Bone marrow (tissue), 2 donors: ENCODE results near the gene MCF2L2.
A peak's percentile ranks its signal among the peaks of the same experiment; 100 is the strongest.
"Not testable (repeated sequence)": the region's sequence is repeated elsewhere in the genome, so short reads cannot be mapped to it uniquely, and the experiment has no call there.

Source experiments
- DNase-seq, 2 donors: peaks; one replicate each; lab custom pipeline; 2025; lab: John Stamatoyannopoulos, UW

MCF2L2 gene

DNA sequence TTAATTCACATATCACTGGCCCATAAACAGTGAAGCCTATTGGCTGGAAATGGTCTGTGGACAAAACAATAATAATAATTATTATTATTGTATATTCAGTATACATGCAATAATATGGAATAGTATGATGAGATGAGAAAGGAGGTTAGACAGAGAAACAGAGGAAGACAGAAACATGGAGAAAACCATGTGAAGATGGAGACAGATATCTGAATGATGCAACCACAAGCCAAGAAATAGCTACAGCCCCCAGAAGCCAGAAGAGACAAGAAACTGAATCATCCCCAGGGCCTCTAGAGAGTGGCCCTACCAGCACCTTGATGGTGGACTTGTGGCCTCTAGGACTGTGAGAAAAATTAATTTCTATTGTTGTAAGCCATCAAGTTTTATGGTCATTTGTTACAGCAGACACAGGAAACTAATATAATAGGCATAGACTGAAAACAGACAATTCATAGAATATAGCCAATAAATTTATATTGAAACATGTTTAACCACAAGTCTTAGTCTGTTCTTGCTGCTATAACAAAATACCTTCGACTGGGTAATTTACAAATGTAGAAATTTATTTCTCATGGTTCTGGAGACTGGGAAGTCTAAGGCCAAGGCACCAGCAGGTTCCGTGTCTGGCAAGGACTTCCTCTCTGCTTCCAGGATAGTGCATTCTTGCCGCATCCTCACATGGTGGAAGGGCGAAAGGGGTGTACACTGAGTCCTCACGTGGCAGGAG, 31.6 kb downstream of the MCF2L2 start:
- DNase-seq, result no peak

- DNase-seq, result no peak
These were observed 34.3 kb downstream of the MCF2L2 start for GRCh38 chr3:183394150-183394549.

DNA sequence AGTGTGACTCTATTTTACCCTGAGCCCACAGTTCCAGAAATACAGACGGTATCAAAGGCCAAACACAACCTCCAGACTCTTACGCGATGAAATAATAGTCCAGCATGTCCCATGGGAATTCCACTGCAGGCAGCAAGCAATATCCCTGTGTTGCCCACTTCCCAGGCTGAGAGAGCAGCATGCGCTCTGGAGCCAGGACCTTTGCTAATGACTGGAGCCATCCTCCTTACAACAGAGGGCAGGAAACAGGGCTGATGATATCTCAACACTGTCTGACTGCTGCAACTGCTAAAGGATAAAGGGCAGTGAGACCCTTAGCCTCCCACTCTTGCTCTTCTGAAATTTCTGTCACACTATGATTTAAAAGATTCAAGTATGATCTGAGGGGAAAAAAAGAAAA, 34.8 kb downstream of the MCF2L2 start:
- DNase-seq, result no peak

DNA sequence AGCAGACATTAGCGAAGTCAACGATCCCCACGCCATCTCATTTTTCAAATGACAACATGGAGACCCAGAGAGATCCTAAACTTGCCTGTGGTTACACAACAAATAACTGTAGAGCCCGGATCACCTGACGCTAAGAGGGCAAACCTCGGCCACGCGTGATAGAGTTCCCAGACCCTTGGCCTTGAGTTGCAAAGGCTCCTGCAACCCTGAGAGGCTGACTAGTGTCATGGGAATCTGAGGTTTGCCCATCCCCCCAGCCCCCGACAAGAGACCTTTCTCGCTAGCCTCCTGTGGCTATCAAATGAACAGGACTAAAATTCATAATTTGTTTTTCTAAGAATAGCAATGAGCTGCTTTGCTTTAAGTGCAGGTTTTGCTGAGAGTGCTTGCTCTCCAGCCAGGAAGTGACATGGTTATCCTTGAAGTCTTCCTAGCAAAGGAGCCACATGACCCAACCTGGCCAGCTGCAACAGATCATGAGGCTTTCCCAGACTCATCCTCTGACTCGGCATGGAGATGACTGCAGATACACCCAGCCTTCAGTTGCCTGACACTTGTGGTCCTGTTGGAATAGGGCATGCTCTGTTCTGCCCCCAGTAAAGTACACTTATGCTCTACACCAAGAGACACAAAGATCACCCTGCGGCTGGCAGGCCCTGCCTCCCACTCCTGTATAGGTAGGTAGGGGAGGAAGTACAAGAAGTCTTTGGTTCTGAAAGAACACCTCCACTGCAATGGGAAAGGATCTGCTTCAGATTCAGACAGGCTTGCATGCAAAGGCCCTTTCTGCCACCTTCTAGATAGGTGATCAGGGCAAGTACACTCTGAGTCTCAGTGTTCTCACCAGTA, 36.0 kb downstream of the MCF2L2 start:
- no peak for DNase-seq

- no peak for DNase-seq
These were observed 37.0 kb downstream of the MCF2L2 start for GRCh38 chr3:183391460-183391859.

- DNase-seq, result no peak
These were observed 37.6 kb downstream of the MCF2L2 start for GRCh38 chr3:183390844-183391243.

DNA sequence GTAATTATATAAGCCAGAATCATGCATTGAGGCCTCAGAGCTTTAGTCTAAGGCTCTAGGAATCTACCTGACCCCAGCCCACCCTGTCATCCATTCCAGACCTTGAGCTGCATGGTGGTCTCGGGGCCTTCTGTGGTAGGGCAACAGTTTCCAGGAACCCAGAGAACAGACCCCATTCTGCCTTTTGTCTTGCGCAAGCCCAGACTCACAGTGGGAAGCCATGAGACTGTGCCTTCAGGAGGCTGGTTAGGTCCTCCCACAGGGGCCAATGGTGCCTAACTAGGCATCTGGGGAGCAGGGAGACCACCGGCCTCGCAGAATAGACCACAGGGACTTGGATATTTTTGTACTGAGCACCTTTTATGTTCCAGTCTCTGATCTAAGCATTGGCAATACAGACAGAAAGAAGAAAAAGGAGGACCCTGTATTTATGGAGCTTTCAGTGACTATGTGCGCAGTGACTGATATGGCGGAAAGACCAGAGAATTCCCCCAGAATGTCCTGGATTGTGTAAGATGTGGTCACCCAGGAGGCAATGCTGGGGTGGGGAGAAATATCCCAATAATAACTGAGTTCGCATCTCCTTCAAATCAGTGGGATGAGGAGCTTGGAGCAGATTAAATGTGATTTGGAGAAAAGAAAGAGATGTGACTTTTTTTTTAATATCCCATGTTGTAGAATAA, 40.1 kb downstream of the MCF2L2 start:
- no peak for DNase-seq

DNA sequence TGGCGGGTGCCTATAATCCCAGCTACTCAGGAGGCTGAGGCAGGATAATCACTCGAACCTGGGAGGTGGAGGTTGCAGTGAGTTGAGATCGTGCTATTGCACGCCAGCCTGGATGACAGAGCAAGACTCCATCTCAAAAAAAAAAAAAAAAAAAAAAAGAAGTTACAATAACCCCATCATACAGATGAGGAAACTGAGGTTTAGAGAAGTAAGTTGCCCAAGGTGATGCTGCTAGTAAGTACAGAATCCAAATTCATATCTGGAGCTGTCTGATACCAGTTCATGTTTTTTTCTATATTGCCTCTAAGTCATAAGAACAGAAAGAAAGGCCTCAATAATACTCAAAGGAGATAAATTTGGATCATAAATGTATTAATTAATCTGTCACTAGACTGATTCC, 40.6 kb downstream of the MCF2L2 start:
- DNase-seq, result no peak

- DNase-seq, result no peak
These were observed 41.8 kb downstream of the MCF2L2 start for GRCh38 chr3:183386651-183387050.

- peak in 1 of 2 donors; percentile 76 for DNase-seq
These were observed 42.5 kb downstream of the MCF2L2 start for GRCh38 chr3:183385698-183386613.

- DNase-seq, result no peak
These were observed 46.7 kb downstream of the MCF2L2 start for GRCh38 chr3:183381673-183382072.

DNA sequence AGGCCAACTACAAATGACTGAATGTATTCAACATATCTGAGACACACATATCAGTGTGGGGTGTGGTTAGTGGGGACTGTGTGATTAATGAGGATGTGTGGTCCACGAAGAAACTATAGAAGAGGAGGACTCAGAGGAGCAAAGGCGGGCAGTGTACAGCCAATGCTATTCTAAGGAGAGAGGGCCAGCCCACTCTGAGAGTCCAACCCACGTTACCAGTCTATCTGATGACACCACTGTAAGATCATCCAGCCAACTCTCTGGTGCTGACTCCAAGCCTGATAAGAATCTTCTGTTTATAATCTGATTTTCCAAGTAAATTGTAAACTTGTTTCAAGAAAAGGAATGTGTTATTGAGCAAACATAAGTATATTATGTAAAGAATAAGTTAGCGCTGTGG, 47.2 kb downstream of the MCF2L2 start:
- DNase-seq, result no peak

- no peak for DNase-seq
These were observed 49.5 kb downstream of the MCF2L2 start for GRCh38 chr3:183378951-183379350.

DNA sequence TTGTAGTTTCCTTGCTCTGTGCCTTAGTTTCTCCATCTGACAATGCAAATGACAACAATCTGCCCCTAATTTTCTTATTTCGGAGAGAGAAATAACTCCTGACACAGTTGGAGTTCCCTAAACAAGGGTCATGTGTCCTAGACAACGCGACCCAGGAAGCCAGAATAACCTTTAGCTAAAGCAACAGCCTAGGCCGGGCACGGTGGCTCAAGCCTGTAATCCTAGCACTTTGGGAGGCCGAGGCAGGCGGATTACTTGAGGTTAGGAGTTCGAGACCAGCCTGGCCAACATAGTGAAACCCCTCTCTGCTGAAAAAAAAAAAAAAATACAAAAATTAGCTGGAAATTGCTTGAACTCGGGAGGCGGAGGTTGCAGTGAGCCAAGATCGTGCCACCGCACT, 49.9 kb downstream of the MCF2L2 start:
- no peak for DNase-seq

DNA sequence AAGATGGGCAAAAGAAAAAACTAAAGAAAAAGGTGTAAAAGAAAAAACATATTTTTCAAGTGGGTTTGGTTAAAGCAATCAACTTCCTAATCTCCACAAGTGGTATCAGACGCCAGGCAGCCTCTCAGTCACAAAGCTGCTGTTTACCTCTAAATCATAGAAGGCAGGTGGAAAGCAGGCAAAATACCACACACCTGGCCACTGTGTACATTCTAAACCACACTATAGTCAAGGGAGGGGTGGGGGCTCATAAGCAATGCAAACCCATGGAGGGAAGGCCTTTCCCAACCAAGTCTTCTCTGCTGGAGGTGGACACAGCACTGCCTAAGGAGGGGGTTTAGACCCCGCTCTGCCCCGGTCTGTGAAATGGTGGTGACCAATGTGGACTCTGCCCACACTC, 50.4 kb downstream of the MCF2L2 start:
- DNase-seq, result no peak

GRCh38 chr3:183377307-183377959, 51.0 kb downstream of the MCF2L2 start:
- DNase-seq, result no peak

- DNase-seq, result peak in 1 of 2 donors; percentile 79
These were observed 52.6 kb downstream of the MCF2L2 start for GRCh38 chr3:183375787-183376186.

GRCh38 chr3:183375337-183375736, 53.1 kb downstream of the MCF2L2 start:
- DNase-seq, result no peak

DNA sequence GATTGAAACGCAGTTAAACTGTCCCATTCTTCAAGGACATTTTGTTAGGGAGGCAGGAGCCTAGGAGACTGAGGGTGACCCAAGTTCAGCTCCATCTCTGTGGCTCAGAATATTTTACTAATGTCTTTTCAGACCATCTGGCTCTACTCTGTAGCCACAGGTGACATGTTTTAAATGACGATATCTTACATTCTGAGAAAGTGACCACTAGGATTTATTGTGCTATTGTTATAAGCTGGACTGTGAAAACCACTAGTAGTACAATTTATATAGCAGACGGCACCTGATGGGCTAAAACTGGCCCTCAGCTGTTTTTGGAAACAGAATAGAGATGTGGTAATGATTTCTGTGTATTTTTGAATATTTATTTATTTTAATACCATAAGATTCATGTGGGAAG, 55.5 kb downstream of the MCF2L2 start:
- no peak for DNase-seq

DNA sequence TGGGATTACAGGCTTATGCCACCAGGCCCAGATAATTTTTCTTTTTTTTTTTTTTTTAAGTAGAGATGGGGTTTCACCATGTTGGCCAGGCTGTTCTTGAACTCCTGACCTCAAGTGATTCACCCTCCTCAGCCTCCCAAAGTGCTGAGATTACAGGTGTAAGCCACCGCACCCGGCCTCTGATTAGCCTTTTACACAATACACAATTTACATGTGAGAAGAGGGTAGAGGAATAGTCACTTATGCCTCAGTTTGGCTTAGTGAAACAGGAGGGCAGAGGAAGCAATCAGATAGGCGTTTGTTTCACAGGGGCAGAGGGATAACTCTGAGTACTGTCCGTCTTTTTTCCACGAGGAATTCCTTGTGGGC, 56.8 kb downstream of the MCF2L2 start:
- DNase-seq, result not testable (repeated sequence)

DNA sequence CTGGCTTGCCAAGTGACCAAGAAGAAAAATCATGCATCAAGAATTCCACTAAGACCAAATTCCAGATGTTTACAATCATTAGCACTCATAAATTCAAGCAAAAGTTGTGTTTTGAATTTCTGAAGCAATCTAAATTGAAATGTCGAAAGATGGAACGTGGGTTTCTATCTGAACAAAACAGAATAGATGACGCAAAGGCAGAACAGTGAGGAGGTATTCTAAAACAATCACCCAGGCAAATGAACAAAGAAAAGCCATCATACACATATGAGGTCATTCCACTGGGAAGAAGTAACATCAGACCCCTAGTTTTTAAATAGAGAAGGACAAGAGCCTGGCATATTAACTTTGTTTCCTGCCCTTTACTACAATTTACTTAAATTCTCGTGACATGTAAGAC, 58.0 kb downstream of the MCF2L2 start:
- DNase-seq, result no peak
